PC-9 (cell line): ENCODE measurements around the gene MATN1. TPM values are rescaled to one million over a fixed set of nuclear protein-coding genes. Genes with fewer than 3 reads are reported as not detected.

Experiments used
- BruUV-seq: library from RNA; stranded (reverse); fragments of 400-500 nt; replicated peaks from 2 replicates; lab custom pipeline; 2021; lab: Mats Ljungman, UMichigan
- CTCF ChIA-PET: fragments of 300-600 bp; sonication (Branson Sonifier 250); formaldehyde crosslinking; loops from one replicate; lab custom pipeline; 2022; ENCODE audit warnings: antibody characterized with exemption; lab: Charles Lee
- POLR2A ChIA-PET: fragments of 300-600 bp; sonication (Branson Sonifier 250); formaldehyde crosslinking; loops from one replicate; lab custom pipeline; 2022; ENCODE audit warnings: antibody characterized with exemption; ENCODE audit not compliant: unreplicated experiment; lab: Charles Lee
- DNase-seq, 2 experiments: peaks; one replicate each; pipeline versions ENCODE4 v3.0.0 to v3.0.0-alpha.2; 2015 to 2022; ENCODE audit warnings: mixed read lengths in 1 of 2
- H2AFZ ChIP-seq: fragments of 200-600 bp; sonication (generic); 2 replicates; pipeline ENCODE4 v1.8.1; 2017; ENCODE audit warnings: antibody characterized with exemption
- H3F3A ChIP-seq: fragments of 200-600 bp; sonication (generic); 2 replicates; pipeline ENCODE4 v1.8.1; 2017; ENCODE audit warnings: antibody characterized with exemption, mild to moderate bottlenecking, low read depth; ENCODE audit not compliant: insufficient read depth
- H3K27ac ChIP-seq: fragments of 200-600 bp; sonication (generic); 2 replicates; pipeline ENCODE4 v1.6.1; 2016; ENCODE audit warnings: mixed run types
- H3K27me3 ChIP-seq: fragments of 200-600 bp; sonication (generic); 2 replicates; pipeline ENCODE4 v1.6.1; 2016; ENCODE audit warnings: low read depth, mixed run types; ENCODE audit not compliant: insufficient read depth
- H3K36me3 ChIP-seq: fragments of 200-600 bp; sonication (generic); 2 replicates; pipeline ENCODE4 v1.6.1; 2016; ENCODE audit warnings: low read depth, mixed run types
- H3K4me1 ChIP-seq: fragments of 200-600 bp; sonication (generic); replicated peaks from 2 replicates; pipeline ENCODE4 v1.6.1; 2016; ENCODE audit warnings: mixed run types; ENCODE audit not compliant: insufficient read depth
- H3K4me2 ChIP-seq: fragments of 200-600 bp; sonication (generic); 2 replicates; pipeline ENCODE4 v1.6.1; 2017; ENCODE audit warnings: mixed run types
- H3K4me3 ChIP-seq: fragments of 200-600 bp; sonication (generic); 2 replicates; pipeline ENCODE4 v1.6.1; 2016; ENCODE audit warnings: mixed run types
- H3K79me2 ChIP-seq: fragments of 200-600 bp; sonication (generic); 2 replicates; pipeline ENCODE4 v1.6.1; 2017; ENCODE audit warnings: low read depth, mixed run types
- H3K9me2 ChIP-seq: fragments of 200-600 bp; sonication (generic); 2 replicates; pipeline ENCODE4 v1.8.1; 2017; ENCODE audit warnings: mild to moderate bottlenecking; ENCODE audit not compliant: insufficient read depth
- H3K9me3 ChIP-seq: fragments of 200-600 bp; sonication (generic); 2 replicates; pipeline ENCODE4 v1.8.1; 2016; ENCODE audit warnings: low read depth; ENCODE audit not compliant: insufficient read depth
- H4K20me1 ChIP-seq: fragments of 200-600 bp; sonication (generic); 2 replicates; pipeline ENCODE4 v1.8.1; 2017; ENCODE audit not compliant: insufficient read depth
- CTCF ChIP-seq: fragments of 200-600 bp; sonication (generic); conservative IDR thresholded peaks from 2 replicates; pipeline ENCODE4 v1.6.1; 2017; ENCODE audit warnings: mixed run types, antibody characterized with exemption, mild to moderate bottlenecking, moderate library complexity
- EZH2 ChIP-seq: fragments of 200-600 bp; sonication (generic); IDR thresholded peaks from 2 replicates; pipeline ENCODE4 v1.8.0; 2017; ENCODE audit warnings: antibody characterized with exemption, low read depth
- intact Hi-C: fragments of 100-400 bp; cut with micrococcal nuclease; formaldehyde crosslinking; loops from one replicate; pipeline ENCODE4 v1.10.0; 2022; ENCODE audit not compliant: unreplicated experiment
- total RNA-seq: library from RNA; stranded (reverse); gene quantifications from 2 replicates; pipeline ENCODE4 v1.2.3, GENCODE V29; 2021

Gene MATN1
- total RNA-seq, 1 experiment from 2014 or later = 0.37 TPM

- Histone ChIP-seq H3K4me3 (peak overlapping the region; percentile 40; the same call in 1 of the 2 replicates), H3K36me3 (no peaks in the 10 kb centered on the region), H3K4me1 (peaks cover 64% of the 10 kb centered on the region), H4K20me1 (no peaks in the 10 kb centered on the region), H3K9me2 (no peaks in the 10 kb centered on the region), H3K27me3 (no peaks in the 10 kb centered on the region), H3K4me2 (peak overlapping the region; percentile 69), H3K79me2 (no peaks in the 10 kb centered on the region), H3F3A (peaks cover 36% of the 10 kb centered on the region), H3K27ac (peak overlapping the region; percentile 75), H2AFZ (peak overlapping the region; percentile 77), H3K9me3 (no peaks in the 10 kb centered on the region)
- peak; percentile 84 to 93 for DNase-seq
- intact Hi-C loops = loop anchor here (2.0 kb wide), 1 partner anchor 38 kb away; no protein-coding TSS in a partner anchor
- TF ChIP-seq EZH2 = no peak
- TF ChIP-seq CTCF = no peak
- BruUV-seq = no TSS peak
- POLR2A ChIA-PET = interaction anchor here (0.5 to 0.7 kb wide), 3 partner anchors 8 to 14 kb away, joined by 3 to 8 read pairs (median 4); no protein-coding TSS in a partner anchor
- CTCF ChIA-PET = no interaction called here
These were observed 33.4 kb upstream of the MATN1 start for GRCh38 chr1:30756545-30757351.

GRCh38 chr1:30756206-30756544 is 32.8 kb upstream of the MATN1 start:
- Histone ChIP-seq H3K27ac (peak overlapping the region; percentile 75), H3K4me2 (peak overlapping the region; percentile 69), H3K36me3 (no peaks in the 10 kb centered on the region), H3K79me2 (no peaks in the 10 kb centered on the region), H3K4me1 (peaks cover 69% of the 10 kb centered on the region), H3K27me3 (no peaks in the 10 kb centered on the region), H2AFZ (no peak overlapping the region), H4K20me1 (no peaks in the 10 kb centered on the region), H3K4me3 (no peak overlapping the region), H3K9me3 (no peaks in the 10 kb centered on the region), H3K9me2 (no peaks in the 10 kb centered on the region), H3F3A (peaks cover 36% of the 10 kb centered on the region)
- DNase-seq = no peak
- ChIA-PET CTCF (no interaction called here), POLR2A (no interaction called here)
- BruUV-seq = no TSS peak
- intact Hi-C loops = loop anchor here (2.0 kb wide), 1 partner anchor 37 kb away; no protein-coding TSS in a partner anchor
- TF ChIP-seq EZH2 (no peak), CTCF (no peak)

- no peak overlapping the region for H3K4me3 ChIP-seq
- H3F3A ChIP-seq = peaks cover 36% of the 10 kb centered on the region
- TF ChIP-seq CTCF = no peak
- H3K9me2 ChIP-seq = no peaks in the 10 kb centered on the region
- no peak overlapping the region for H2AFZ ChIP-seq
- no peaks in the 10 kb centered on the region for H4K20me1 ChIP-seq
- ChIA-PET POLR2A (no interaction called here), CTCF (interaction anchor here (0.6 kb wide), 2 partner anchors 31 to 1481 kb away, joined by 3 to 15 read pairs; no protein-coding TSS in a partner anchor)
- H3K4me2 ChIP-seq = peak overlapping the region; percentile 69
- DNase-seq = no peak
- peaks cover 69% of the 10 kb centered on the region for H3K4me1 ChIP-seq
- no peaks in the 10 kb centered on the region for H3K9me3 ChIP-seq
- peak overlapping the region; percentile 75 for H3K27ac ChIP-seq
- no peaks in the 10 kb centered on the region for H3K79me2 ChIP-seq
- intact Hi-C loops = loop anchor here (2.0 kb wide), 1 partner anchor 37 kb away; no protein-coding TSS in a partner anchor
- no TSS peak for BruUV-seq
- no peaks in the 10 kb centered on the region for H3K27me3 ChIP-seq
- no peaks in the 10 kb centered on the region for H3K36me3 ChIP-seq
These were observed 32.4 kb upstream of the MATN1 start for GRCh38 chr1:30755746-30756145.
